CD4-positive, alpha-beta T cell treated with Interleukin-2 at 100 ng/mL for 4 hours (primary cell): ENCODE data around the gene CCDC184.

Experiments
- DNase-seq: peaks from one replicate; pipeline ENCODE4 v3.0.0-alpha.2; 2020; ENCODE audit warnings: low spot score

CCDC184 gene

DNA sequence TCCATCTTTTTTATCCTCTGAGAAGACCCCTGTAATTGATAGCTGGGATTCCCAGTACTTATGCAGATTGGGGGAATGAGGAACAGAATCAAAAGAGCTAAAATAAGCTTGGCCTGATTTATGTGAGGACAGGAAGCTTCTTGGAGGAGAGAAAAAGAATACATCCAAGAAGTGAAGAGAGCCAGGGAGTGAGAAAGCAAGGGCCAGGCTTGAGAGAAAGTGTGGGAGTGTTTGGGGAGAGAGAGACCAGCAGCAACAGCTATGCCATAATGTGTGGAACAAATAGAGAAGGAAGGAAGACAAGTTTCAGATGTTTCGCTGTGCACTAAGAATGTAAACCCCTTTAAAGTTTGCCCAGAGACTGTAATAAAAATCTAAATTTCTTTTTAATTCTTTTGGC, 4.0 kb upstream of the CCDC184 start:
- no peak for DNase-seq

DNA sequence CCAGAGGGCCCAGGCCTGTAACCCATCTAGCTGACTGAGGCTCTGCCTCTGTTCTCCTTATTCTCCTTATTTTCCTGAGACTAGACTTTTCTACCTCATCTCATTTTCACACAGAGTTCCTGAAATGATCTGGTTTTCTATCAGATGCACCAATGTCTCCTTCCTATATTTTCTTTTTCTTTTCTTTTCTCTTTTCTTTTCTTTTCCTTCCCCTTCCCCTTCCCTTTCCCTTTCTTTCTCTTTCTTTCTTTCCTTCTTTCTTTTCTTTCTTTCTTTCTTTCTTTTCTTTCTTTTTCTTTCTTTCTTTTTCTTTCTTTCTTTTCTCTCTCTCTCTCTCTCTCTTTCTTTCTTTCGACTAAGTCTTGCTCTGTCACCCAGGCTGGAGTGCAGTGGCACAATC, 3.0 kb upstream of the CCDC184 start:
- no peak for DNase-seq

DNA sequence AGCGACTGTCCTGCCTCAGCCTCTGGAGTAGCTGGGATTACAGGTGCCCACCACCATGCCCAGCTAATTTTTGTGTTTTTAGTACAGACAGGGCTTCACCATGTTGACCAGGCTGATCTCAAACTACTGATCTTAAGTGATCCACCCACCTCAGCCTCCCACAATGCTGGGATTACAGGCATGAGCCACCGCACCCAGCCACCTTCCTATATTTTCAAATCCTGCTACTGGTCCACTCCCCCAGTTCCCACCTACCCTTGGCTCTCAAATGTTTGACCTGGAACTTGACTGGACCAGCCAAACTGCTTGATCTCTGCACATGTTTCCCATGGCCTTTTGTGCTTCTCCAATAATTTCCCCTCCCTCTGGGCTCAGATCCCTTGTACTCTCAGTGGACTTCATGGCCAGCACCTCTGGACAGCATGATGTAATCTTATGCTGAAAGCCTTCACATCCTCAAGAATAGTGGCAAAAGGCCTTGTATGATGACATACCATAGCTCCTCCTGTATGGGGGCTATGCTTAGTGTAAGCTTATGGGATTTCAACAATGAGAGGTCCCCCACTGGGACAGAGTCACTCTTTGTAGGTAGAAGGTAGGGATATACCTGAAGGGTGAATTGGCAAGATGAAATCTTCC, 2.5 kb upstream of the CCDC184 start:
- DNase-seq: no peak

DNA sequence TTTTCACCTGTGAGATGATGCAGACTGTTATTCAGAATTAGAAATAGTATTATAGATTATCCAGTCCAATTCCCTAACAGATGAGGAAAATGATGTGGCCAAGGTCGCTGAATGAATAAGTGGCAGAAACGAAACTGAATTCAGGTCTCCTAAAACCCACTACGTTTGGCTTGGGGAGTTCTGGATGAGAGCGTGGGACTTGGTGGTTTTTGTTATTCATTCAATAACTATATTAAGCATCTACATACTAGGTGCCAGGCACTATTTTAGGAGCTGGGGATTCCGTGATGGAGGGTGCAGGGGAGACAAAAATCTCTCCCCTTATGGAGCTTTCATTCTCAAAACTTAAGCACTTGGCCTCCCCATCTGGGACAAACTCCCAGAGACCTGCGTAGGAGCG, 813 bp upstream of the CCDC184 start:
- DNase-seq: no peak

DNA sequence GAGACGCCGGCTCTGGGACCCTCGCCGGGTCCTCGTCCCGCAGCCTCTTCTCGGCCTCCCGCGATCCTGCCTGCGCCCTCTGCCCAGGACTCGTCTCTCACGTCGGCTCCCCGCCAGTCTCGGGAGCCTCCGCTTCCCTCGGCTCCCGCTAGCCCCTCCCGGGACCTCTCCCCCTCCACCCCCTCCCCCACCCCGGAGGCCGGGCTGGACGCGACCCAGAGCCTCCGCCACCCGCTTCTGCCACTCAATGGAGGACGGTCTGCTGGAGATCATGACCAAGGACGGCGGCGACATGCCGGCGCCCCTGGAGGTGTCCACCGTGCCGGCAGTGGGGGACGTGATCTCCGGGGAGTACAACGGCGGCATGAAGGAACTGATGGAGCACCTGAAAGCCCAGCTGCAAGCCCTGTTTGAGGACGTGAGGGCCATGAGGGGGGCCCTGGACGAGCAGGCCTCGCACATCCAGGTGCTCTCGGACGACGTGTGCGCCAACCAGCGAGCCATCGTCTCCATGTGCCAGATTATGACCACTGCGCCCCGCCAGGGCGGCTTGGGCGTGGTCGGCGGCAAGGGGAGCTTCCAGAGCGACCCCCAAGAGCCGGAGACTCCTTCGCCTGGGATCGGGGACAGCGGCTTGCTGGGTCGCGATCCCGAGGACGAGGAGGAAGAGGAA, 568 bp downstream of the CCDC184 start:
- no peak for DNase-seq

DNA sequence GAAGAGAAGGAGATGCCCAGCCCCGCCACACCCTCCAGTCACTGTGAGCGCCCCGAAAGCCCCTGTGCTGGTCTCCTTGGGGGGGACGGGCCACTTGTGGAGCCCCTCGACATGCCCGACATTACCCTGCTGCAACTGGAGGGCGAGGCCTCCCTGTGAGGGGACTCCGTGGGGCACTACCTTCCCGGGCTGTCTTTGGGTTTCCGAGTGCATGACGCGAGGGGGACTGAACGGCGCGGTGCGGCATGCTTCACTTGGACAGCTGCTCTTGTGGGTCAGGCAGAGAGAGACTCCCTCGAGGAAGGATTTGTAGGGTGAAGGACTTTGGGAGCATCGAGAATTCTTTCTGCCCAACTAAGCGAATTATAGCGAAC, 1.1 kb downstream of the CCDC184 start:
- DNase-seq: no peak

DNA sequence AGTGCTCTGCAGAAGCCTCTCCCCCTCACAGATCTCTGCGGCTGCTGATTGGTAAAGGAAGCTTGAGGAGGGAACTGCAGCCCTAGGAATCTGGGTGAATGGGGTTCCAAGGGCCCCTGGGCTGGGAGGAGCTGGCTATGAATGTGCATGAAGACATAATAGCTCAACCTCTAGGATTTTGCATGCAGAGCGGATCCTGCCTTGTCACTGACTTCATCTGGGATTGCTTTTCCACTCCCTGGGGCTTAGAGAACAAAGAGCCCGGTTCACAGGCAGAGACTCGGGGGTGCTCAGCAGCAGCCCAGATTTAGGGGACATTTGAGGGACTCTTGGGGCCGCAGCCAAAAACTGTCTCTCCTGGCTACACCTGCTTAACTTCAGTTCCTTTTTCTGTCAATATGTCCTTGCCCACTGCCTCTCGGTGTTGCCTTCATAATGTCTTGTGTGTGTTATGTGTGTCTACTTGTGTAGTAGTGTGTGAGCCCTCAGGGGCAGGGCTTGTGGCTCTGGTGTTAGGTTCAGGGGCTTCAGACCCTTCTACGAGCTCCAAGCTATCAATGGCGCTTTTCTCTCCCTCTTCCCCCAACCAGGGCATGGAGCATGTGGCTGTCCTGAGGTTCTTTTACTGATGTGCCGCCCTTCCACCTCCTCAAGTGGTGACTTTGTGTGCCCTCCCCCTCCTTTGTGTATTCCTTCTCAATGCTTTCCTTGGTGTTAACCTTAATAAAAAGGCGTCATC, 1.9 kb downstream of the CCDC184 start:
- no peak for DNase-seq

DNA sequence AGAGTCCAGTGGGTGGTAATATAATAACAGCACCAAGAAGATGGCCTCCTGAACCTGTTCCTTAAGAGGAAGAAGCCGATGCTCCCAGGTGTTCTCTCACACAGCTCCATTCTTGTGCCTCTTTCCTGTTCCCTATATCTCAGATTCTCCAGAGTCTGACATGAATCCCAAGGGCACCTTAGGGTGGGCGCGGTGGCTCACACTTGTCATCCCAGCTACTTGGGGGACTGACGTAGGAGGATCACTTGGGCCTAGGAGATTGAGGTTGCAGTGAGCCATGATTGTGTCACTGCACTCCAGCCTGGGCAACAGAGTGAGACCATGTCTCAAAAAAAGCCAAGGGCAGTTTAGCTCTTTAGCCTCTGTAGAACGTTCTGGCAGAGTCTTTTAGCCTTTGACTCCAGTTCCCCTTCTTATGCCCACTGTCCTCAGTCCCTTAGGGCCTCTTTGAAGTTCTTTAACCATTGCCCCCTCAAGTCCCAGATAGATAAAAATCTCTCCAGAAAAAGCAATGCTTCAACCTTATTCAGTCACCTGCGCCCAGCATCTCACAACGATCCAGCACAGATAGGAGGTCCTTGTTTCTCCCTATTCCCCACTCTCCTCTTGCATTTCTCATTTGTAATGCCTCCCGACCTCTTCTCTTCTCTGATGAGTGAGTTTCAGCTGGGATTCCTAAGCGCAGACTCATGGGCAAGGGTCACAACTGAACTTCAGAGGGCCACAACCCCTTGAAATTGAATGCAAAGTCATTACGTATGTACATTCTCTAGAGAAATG, 4.7 kb downstream of the CCDC184 start:
- DNase-seq: no peak

DNA sequence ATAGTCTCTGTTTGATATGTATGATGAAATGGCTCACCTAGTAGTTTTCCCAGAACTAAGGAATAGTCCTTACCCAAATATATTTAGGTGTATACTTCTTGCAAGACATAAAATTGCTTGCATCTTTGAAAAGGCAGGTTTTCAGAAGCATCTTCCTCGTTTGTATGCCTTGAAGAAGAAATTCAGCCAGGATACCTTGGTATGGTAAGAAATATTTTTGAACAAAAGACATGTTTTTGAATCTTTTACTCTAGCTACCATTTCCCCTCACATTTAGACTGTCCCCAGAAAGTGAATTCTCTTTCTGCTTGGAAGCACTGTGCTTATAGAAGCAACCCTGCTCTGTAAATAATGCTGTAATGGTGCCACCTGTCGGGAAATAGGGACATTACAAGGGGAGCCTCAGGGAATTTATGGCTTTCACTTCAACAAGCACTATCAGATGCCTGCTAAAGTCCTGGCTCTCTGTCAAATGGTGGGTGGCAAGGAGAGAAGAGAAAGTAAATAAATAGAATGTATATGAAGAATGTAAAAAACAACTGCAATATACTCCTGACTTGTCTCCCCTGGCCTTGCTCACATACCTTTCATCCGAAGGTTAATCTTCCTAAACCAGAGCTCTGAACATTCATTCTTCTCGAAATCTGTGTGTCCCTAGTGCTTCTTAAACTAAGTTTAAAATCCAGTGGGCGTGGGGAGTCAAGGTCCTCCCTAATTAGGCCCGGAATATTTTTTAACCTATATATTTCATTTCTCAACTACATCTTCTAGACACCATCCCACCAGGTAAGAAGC, 6.1 kb downstream of the CCDC184 start:
- peak; percentile 81 for DNase-seq

DNA sequence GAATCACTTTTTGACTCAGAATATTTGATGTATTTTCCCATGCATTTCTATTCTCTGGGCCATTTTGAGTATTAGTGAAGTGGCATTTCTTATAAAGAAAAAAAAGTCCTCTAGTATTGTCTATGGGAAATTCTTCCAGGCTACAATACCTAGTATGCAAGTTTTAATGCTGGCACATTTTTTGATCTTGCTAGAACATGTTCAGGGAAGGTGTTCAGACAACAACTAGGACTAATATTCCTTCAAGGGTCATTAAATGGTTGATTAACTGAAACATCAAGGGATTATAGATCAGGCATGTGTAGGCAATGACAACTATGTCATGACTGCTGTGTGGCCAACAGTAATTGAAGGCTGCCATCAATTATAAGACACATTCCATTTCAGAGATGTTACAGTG, 7.7 kb downstream of the CCDC184 start:
- DNase-seq: no peak

DNA sequence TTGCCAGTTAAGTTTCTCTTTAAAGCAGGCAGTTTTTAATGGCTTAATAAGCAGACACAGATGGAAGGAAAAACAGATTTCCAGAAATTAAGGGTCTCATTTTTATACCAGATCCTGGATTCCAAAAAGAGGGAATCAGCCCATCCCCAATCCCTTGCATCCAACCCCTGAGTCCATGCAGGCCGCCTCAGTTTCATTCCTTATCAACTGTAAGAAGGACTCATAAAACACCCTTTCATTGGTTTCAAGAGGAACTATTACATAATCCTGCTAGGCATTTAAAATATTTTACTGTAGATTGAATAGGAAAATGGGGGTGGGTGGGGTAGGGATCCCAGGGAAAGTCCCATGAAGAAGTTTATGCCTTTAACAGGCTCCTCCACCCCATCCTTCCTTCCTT, 9.4 kb downstream of the CCDC184 start:
- DNase-seq: no peak

DNA sequence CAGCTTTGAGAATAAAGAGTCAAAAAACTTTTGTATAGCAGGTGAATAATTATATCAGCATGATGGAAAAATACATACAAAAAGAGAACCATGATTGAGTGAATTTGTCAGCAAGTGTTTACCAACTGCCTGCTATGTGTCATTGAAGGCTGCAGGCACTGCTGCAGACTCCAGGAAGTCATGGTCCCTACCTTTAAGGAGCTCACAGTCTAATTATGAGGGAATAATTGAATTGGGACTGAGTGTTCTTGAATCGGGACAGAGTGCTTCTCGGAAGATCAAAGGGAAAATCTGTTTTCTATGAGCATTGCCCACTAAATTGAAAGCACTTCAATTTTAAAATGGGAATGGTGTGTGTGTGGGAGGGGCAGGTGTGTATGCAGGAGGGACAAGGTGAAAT, 10.2 kb downstream of the CCDC184 start:
- DNase-seq: no peak

DNA sequence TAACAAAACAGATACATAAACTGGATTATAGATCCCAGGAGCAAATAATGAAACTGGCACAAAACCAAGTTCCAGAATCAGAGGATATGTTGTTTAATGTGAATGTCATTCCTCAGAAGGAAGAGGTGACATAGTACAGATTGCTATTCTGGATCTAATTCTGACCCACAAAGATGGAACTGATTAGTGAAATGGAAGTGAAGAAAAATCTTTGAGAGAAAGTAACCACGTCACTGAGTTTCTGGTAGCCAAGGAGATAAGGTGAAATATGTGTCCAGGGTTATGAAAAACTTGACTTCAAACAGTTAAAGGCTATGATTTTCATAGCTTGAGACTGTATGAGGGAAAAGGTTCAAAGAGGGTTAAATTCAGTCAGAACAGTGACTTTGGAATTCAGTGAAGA, 11.4 kb downstream of the CCDC184 start:
- no peak for DNase-seq

DNA sequence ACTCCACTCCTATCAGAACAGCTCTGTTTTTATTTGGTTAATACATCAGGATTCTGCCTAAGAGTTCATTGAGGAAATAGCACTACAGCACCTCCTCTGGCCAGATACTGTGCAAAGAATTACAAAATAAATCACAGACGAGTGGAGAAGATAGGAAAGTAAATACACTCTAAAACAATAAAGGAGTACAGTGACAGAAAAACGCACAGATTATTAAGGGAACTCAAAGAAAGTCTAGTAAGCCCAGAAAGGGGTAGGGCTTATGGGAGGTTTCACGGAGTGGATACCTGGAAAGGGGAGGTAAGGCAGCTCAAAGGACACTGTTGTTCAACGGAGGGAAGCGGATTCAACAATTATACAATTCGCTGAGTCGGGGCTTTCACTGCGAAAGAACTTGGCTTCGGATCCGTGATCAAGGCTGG, 14.1 kb downstream of the CCDC184 start:
- peak; percentile 49 for DNase-seq

DNA sequence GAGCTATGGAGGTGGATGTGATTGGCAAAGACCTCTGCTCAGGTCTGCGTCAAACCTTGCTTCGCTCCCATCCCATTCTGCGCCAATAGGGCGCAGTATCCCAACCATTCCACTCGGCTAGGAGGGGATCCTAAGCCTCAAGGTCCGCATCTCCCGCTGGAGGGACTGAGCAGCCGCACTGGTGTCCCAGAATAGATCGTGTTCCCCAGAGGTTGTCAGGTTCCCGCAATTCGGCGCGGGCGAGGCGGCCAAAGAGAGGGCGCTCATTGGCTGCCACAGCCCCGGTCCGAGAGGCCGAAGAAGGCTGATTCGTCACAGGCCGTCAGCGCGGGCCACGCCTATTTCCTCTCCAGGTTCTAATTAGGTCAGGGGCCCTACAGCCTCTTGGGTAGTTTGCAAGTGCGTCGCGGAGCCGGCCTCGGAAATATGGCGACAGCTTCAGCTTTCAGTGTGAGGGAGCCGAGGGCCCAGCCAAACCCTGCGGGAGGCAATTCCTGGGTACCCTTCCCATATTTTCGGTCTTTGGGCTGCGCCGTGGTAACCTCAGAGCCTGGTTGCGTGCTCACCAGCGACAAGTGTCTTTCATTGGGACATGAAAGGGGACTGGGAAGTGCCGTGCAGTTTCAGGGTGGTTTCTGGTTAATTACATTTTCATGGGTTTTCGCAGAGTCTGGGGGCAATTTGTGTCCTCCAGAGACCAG, 14.7 kb downstream of the CCDC184 start:
- peak; percentile 91 for DNase-seq

DNA sequence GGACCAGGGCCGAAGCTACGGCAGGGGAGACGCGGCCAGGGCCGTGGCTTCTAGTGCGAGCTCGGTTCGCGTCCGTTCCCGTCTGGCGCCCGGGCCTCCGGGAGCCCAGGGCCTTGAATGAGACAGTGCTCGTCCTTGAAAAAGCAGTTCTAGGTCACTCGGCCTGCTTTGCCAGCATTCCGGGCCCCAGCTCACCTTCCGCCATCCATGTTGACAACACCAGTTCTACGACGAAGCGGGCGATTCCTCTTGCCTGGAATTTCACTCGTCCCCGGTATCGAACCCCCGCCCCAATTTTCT, 15.2 kb downstream of the CCDC184 start:
- DNase-seq: peak; percentile 15

DNA sequence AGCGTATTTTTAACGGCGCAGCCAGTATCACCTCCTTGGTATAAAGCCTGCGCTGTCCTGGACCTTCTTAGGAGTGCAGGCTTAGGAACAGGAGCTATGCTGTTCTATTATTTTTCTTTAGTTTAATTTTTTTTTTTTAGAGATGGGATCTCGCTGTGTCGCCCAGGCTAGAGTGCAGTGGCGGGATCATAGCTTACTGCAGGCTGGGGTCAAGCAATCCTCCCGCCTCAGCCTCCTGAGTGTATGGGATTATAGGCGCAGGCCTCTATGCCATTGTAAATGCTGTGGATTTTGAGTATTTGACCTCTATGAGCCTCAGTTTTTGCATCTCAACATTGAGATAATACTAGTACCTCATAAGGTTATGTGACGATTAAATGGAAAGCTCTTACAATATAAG, 15.5 kb downstream of the CCDC184 start:
- no peak for DNase-seq

DNA sequence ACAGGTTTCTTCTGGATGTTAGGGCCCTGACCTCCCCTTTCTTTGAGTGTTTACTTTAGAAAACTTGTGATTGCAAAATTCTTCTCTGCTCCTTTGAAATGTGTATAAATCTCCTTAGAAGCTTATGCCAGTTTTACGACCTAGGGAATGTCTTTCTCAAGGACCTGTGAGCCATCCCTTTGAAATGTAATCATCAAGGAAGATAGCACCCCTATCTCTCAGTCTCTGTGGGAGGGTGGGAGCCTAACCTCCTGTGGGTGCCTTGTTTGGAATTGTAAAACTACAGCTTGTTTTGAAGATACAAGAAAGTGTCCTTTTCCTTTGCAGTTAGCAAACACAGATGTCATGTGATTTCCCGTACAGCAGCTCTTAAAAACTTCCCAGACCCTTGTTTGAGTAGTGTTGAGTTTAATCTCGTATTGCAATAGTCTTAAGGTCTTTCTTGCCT, 16.4 kb downstream of the CCDC184 start:
- no peak for DNase-seq

DNA sequence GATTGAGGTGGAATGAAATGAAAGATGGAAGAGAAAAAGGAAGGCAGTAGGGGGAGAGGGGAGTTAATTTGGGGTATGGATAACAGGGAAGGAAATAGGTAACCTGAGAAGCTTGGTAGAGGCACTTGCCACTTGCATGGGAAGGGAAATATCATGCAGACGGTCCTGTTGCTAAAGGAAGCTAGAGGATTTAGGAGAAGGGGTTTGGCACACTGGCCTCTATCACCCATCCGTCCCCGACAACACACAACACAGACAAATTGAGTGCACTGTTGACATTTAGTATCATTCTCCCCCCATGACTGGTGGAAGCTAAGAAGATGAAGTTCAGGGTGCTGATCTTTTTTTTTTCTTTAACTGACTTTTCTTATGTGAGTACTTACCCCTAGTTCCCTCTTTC, 17.6 kb downstream of the CCDC184 start:
- no peak for DNase-seq

DNA sequence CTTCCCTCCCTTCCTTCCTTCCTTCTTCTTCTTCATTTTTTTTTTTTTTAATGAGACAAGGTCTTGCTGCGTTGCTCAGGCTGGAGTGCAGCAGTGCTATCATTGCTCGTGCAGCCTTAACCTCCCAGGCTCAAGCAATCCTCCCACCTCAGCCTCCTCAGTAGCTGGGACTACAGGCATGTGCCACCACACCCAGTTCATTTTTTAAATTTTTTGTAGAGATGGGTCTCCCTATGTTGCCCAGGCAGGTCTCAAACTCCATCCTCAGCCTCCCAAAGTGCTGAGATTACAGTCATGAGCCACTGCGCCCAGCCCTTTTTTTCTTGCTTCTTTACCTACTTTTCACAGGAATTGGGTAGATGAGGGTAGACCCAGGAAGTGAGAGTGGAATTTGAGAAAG, 18.1 kb downstream of the CCDC184 start:
- DNase-seq: no peak

DNA sequence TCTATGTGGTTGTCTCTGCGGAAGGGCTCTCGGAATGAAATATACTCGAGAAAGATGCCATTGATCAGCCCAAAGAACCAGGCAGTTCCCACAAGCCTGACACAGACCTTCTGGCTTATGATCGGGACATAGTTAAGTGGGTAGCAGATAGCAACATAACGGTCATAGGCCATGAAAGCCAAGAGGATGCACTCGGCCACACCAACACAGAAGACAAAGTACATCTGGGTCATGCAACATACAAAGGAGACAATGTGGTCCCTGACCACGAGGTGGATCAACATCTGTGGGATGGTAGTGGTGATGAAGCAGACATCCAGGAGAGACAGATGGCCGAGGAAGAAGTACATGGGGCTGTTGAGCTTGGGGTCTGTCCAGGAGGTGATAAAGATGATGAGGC, 19.3 kb downstream of the CCDC184 start:
- no peak for DNase-seq
